GM19438 (cell line): ENCODE results near the gene INSM2.
A peak's percentile ranks its signal among the peaks of the same experiment; 100 is the strongest.

Experiments
- ATAC-seq: cut with Tn5 transposase; IDR thresholded peaks from one replicate; pipeline ENCODE4 v1.9.1; 2021; ENCODE audit warnings: low read depth; ENCODE audit not compliant: unreplicated experiment

Gene INSM2, protein sequence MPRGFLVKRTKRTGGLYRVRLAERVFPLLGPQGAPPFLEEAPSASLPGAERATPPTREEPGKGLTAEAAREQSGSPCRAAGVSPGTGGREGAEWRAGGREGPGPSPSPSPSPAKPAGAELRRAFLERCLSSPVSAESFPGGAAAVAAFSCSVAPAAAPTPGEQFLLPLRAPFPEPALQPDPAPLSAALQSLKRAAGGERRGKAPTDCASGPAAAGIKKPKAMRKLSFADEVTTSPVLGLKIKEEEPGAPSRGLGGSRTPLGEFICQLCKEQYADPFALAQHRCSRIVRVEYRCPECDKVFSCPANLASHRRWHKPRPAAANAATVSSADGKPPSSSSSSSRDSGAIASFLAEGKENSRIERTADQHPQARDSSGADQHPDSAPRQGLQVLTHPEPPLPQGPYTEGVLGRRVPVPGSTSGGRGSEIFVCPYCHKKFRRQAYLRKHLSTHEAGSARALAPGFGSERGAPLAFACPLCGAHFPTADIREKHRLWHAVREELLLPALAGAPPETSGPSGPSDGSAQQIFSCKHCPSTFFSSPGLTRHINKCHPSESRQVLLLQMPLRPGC

DNA sequence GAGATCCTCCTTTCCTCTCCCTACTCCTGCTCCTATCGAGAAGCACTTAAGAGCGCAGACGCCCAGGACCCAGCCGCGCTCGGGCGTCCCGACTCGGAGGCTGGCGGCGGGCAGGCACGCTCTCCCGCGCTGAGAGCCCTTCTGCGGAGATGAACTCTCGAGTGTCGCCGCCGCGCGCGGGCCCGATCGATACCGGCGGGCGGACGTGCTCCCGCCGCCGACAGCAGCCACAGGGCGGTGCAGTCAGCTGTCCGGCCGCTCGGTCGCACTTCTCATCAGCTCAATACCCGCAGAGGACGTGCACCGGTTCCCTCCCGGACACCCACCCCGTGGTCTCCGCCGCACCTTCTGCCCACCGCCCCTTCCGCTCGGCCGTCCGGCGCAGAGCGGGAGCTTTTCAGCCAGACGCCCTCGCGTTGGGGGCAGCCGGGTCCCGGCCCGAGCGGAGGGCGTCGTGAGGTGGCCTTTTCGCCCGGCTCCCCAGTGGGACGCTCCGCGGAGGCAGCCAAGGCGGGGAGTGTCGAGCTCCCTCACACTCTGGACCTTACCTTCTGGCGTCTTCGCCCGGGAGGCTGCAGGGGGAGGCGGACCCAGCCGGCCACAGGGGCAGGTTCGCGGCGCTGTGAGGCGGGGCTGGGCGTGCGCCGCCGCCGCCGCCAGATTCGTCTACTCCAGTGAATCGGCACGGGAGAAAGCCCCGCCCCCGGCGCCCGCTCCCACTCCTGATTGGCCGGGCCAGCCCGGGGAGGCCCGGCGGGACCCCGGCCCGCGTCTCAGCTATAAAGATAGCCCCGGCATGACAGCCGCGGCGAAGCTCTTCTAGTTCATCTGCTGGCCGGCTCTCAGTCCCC is at the start of gene INSM2:
INSM2 (plus strand) TSS at position 808 of the 851 bp plus-strand sequence. CDS start 89 bp downstream, outside the sequence.
- peak; percentile 77 for ATAC-seq

DNA sequence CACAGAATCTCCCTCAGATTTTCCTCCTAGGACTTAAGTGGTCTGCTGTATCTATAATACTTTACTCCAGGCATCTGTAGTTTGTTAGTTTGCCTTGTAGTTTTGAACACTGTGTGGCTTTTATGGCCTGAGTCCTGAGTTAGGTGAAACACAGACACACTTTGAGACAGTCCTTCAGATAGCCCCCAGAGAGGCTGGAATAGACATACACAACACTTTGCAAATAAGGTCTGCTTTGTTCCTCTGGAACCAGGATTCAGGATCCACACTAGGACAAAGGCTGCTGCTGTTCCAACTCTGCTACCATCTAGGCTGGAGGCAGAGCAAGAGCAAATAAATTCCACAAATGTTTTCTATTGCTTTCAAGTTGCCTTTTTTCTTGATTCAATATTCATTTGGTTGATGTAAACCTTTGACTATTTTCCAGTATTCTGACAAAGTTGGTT is 41.4 kb upstream of the INSM2 start:
- ATAC-seq: no peak

DNA sequence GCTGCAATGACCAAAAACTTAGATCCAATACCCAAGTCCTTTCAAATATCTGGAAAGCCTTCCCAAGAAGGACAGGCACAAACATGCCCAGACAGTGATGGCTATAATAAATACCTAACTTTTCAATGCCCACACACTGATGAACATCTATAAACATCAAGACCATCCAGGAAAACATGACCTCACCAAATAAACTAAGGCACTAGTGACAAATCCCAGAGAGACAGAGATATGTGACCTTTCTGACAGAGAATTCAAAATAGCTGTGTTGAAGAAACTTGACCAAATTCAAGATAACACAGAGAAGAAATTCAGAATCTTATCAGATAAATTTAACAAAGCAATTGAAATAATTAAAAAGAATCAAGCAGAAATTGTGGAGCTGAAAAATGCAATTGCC is 38.7 kb upstream of the INSM2 start:
- no peak for ATAC-seq

DNA sequence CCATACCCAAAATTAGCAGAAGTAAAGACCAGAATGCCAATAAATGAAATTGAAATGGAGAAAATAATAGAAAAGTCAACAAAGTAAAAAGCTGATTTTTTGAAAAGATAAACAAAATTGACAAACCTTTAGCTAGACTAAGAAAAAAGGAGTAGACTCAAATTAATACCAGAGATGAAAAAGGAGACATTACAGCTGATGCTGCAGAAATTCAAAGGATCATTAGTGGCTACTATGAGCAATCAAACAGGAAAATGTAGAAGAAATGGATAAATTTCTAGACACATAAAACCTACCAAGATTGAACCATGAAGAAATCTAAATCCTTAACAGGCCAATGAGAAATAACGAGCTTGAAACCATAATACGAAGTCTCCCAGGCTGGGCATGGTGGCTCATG is 34.8 kb upstream of the INSM2 start:
- ATAC-seq: no peak

DNA sequence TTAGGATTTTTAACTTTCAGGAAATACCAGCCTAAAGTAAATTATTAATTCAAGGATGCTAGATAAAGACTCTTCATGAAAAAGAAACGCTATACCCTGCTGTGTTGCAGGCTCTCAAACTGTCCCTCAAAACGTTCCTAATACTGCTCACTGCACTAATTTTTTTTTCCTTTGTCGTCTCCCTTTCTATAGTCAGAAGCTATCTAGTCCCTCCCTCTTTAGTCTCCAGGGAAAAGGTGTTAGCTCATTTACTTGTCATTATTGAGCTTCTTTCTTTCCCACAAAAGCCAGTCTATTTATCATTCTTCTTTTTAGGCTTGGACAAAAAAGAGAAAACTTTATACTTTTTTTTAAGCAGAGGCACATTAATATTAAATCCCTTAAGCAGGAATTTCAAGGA is 30.3 kb upstream of the INSM2 start:
- no peak for ATAC-seq

DNA sequence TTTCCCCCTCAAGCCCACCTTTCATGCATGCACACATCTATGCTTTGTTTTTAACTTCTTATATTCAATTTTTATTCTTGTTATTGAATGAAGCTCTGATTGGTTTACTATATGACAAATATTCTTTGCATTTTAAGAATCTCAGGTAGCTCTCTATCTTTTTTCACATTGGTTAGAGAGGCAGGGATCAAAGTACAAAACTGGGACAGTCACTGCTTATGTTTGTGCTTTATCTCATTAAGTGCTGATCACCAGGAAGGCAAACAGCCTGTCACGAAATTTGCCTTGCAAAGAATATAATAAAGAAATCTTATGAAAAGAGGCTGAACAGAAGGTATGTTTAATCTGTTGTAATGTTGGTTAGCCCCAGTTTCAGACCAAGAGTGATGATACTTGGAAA is 29.7 kb upstream of the INSM2 start:
- ATAC-seq: no peak

DNA sequence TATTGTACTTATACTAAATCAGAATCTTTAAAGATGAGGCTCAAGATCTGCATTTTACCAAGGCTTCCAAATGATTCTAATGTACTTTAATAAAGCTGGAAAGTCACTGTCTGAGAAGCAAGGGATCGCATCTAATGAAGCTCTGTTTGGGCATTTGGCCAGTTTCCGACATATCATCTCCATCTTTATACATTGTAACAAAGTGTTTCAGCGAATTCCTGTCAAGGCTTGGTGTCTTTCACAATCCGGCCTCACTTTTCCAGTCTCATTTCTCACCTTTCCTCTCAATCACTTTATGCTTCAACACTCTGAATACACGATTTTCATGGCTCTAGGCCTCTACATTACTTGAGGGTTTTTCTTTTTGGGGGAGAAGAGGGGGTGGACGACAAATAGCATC is 27.5 kb upstream of the INSM2 start:
- no peak for ATAC-seq

DNA sequence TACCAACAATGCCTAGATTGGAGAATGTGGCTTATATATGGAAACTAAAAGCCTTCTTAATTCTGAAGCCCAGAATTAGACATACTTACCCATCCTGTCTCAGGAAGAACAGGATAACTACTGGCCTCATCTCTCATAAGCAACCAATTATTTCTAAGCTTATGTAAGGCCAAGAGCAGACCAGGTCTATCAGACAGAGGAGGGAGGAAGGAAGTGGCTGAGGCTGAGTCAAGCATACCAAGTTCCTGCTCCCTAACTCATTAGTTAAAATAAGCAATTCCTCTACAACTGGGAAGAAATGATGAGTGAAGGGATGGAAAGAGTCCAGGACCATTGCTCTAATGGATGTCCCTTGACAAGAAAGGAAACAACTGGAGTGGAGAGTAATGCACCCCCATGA is 27.0 kb upstream of the INSM2 start:
- no peak for ATAC-seq

DNA sequence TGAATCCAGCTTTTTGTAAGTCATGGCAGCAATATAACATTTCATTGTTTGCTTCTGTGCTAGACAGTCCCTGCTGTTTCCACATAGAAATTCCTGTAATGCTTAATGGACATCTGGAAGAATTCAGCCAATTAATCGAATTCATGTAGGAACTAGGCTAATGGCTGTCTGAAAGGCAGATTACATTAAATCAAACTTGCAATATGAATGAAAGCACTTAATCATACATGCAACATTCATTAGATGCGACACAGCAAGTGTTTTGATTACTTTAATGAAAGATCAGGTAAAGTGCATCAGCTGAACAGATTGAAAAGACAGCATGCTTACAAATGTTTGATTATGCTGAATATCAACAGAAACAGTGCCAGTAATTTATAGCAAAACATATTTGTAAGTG is 24.1 kb upstream of the INSM2 start:
- ATAC-seq: no peak

DNA sequence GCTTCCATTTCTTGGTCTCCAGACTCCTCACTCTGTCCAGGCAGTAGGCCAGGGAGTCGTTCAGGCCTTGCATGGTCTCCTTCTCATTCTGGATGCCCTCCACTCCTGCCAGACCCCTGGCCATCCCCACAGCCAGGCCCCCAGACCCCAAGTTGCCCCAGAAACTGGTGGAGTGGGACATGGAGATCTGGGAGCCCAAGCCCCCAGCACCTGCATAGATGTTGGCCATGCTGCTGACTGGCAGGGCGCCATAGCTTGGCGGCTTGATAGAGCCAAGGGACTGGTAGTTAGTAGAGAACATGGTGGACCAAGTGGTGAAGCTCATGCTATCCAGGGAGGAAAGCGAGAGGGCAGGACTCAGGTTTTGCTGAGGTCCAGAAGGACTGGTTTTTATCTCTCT is 21.2 kb upstream of the INSM2 start:
- no peak for ATAC-seq

DNA sequence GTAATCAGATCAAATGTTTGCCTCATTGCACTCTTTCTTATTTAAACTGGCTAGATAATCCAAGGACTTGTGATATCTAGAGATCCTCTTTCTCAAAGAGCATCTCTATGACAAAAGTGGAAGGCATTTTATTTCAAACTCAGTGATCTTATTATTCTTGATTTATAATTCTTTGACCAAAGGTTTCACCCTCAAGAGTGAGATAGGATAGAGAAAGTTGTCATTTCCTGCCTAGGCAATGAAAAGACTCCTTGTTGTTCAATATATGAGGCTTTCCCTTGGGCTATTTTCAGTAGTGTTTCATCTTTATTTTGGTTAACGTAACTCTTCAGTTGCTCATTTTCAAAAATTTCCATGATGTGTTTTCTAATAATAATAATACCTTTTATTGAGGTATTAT is 18.0 kb upstream of the INSM2 start:
- no peak for ATAC-seq

DNA sequence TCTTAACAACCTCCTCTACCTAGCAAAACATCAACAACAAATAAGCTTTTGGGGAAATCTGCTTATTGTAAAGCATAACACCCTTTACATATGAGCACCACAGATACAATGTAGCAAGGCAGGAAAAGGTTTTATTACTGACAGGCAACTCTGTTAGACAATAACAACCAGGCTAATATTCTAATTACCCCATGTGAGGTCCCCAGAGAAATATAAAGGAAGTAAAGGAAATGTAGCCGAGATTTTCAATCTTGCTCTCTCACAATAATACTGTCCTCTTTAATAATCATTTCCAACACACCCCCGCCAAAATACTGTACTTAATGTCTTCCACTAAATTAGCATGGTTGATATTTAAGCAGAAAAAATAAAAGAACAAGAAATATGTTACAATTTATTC is 14.0 kb upstream of the INSM2 start:
- no peak for ATAC-seq

DNA sequence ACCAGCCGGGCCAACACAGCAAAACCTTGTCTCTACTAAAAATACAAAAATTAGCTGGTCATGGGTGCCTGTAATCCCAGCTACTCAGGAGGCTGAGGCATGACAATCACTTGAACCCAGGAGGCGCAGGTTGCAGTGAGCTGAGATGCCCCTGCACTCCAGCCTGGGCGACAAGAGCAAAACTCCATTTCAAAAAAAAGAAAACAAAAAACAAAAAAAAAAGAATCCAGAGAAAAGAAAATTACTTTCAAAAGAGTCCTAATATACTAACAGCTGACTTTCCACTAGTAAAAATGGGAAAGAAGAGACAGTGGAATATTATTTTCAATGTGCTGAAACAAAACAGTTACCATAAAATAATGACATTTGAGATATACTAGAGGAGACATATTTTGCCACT is 8.3 kb upstream of the INSM2 start:
- ATAC-seq: no peak

DNA sequence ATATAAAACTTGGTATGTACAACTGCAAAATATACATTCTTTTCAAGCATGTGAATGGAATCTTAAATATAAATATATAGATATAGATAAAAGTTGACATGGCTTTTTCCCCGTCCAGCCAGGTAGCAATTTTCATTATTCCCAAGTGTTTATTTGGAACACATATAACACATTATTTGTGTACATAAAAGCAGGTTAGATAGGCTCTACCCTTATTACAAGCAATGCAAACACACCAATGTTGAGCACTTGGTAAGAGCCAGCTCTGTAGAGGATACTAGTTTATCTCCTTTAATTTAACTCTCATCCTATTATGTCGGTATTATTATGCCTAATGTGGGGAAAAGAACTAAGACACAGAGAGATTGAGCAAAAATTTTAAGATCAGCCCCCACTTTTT is 7.0 kb upstream of the INSM2 start:
- no peak for ATAC-seq

DNA sequence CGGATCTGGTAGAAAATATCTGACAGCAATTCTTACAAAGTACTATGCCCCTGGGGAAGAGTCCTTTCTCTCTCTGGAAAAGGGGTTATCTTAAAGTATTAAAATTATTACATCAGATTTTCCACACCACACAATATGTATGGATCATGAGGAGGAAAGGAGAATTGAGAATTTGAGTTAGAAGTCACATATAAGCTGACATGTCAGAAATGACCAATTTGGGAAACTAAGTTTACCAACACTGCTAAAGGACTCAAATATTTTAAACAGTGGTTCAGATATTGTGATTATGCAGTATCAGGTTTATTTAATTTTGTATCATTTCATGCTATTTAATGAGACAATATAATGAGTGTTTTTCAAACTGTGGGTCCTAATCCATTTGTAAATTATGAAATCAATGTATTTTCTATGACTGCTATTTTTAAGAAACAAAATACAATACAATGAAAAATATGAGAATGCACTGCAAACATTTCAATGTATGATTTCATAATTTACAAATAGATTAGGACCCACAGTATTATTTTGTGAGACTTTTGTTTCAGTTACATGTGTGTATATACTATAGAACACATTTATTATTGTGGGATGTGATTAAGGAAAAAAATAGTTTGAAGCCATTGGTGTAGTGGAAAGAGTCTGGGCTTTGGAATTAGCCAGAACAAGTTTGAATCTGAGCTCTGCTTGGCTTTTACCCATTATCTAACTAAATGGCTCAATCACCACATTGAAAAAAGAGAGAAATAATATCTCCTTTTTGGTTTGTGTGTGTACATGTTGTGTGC is 1.8 kb upstream of the INSM2 start:
- no peak for ATAC-seq

DNA sequence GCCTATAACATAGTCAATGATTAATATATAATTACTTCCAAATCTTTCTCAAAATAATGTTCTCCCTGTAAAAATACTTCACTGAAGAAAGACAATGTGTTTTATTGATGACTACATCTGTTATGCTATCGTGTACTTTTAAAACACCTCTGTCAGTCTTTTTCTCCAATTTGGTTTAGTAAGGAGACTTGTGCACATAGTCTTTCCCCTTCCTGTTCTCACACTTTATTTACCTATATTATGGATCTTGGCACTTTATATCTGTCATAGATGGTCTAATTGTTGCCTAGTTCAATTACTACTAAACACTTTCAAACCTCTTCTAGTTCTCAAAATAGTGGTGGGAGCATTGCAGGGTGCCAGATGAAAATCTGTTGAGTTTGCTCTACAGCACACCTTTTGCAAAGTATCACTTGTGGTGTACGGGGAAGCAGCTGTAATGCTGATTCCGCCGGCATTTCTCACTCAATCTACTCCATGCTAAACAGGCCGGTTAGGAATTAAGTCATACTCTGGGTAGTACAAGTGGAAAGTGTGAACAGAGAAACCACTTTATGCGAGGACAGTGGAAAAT is 1.1 kb upstream of the INSM2 start:
- ATAC-seq: no peak

DNA sequence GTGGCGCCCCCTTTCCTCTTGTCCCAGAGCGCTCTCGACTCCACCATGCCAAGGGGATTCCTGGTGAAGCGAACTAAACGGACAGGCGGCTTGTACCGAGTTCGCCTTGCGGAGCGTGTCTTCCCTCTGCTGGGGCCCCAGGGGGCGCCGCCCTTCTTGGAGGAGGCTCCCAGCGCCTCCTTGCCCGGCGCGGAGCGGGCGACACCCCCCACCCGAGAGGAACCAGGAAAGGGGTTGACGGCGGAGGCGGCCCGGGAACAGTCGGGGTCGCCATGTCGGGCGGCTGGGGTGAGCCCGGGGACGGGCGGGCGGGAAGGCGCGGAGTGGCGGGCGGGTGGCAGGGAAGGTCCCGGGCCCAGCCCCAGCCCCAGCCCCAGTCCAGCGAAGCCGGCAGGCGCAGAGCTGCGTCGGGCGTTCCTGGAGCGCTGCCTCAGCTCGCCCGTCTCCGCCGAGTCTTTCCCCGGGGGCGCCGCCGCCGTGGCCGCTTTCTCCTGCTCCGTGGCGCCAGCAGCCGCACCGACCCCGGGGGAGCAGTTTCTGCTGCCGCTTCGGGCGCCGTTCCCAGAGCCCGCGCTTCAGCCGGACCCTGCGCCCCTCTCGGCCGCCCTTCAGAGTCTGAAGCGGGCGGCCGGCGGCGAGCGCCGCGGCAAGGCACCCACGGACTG is 376 bp downstream of the INSM2 start:
- ATAC-seq: peak; percentile 21

DNA sequence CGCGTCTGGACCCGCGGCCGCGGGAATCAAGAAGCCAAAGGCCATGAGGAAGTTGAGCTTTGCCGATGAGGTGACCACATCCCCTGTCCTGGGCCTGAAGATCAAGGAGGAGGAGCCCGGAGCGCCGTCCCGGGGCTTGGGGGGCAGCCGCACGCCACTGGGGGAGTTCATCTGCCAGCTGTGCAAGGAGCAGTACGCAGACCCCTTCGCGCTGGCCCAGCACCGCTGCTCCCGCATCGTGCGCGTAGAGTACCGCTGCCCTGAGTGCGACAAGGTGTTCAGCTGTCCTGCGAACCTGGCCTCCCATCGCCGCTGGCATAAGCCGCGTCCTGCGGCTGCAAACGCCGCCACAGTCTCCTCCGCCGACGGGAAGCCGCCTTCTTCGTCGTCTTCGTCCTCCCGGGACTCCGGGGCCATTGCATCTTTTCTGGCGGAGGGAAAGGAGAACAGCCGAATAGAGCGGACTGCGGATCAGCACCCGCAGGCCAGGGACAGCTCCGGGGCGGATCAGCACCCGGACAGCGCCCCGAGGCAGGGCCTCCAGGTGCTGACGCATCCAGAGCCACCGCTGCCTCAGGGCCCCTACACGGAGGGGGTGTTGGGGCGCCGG is 1.0 kb downstream of the INSM2 start:
- peak; percentile 62 for ATAC-seq

DNA sequence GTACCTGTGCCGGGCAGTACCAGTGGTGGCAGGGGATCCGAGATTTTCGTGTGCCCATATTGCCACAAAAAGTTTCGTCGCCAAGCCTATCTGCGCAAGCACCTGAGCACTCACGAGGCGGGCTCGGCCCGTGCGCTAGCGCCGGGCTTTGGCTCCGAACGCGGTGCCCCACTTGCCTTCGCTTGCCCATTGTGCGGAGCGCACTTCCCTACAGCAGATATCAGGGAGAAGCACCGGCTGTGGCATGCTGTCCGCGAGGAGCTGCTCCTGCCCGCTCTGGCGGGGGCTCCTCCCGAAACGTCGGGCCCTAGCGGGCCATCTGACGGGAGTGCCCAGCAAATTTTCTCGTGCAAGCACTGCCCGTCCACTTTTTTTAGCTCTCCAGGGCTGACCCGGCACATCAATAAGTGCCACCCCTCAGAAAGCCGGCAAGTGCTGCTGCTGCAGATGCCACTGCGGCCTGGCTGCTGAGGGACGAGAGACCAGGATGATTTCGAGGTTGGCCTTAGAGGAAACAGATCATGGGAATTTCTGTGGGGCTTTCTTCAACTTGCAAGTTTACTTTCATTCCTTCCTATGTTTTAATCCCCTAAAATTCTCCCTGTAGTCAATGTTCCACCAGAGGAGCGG is 1.6 kb downstream of the INSM2 start:
- ATAC-seq: no peak
